ENCODE results near the gene GHSR. TPM values are rescaled to one million over a fixed set of nuclear protein-coding genes. Genes with fewer than 3 reads are reported as not detected.
"Not testable (repeated sequence)": the region's sequence is repeated elsewhere in the genome, so short reads cannot be mapped to it uniquely, and the experiment has no call there.

GHSR gene, protein sequence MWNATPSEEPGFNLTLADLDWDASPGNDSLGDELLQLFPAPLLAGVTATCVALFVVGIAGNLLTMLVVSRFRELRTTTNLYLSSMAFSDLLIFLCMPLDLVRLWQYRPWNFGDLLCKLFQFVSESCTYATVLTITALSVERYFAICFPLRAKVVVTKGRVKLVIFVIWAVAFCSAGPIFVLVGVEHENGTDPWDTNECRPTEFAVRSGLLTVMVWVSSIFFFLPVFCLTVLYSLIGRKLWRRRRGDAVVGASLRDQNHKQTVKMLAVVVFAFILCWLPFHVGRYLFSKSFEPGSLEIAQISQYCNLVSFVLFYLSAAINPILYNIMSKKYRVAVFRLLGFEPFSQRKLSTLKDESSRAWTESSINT
- not detected in 2 replicates for total RNA-seq

DNA sequence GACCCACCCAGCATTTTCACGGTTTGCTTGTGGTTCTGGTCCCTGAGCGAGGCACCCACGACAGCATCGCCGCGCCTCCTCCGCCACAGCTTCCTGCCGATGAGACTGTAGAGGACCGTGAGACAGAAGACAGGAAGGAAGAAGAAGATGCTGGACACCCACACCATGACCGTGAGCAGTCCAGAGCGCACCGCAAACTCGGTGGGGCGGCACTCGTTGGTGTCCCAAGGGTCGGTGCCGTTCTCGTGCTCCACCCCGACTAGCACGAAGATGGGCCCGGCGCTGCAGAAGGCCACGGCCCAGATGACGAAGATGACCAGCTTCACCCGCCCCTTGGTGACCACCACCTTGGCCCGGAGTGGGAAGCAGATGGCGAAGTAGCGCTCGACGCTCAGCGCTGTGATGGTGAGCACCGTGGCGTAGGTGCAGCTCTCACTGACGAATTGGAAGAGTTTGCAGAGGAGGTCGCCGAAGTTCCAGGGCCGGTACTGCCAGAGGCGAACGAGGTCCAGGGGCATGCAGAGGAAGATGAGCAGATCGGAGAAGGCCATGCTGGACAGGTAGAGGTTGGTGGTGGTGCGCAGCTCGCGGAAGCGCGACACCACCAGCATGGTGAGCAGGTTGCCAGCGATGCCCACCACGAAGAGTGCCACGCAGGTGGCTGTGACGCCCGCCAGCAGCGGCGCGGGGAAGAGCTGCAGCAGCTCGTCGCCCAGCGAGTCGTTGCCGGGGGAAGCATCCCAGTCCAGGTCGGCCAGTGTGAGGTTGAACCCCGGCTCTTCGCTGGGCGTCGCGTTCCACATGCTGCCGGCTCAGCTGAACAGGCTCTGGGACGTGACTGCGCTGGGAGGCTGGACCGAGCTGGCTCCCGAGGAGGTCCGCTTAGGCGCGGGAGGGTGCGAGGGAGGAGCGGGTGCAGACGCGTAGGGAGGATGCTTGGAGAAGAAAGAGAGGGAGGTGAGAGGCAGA, at the start of gene GHSR:
Gene GHSR, minus strand, starts transcription at position 846 of the 969 bp plus-strand sequence. Its CDS starts 43 bp downstream, at position 803.
- Histone ChIP-seq H3K4me3 (ENCODE audit: insufficient read depth, low read length) (no peak within 1 kb of the TSS), H3K27me3 (ENCODE audit: insufficient read depth, low read length) (peaks cover 71% of the 10 kb centered on the region), H3K9me3 (ENCODE audit: low read depth, low read length) (no peaks in the 10 kb centered on the region), H2AFZ (ENCODE audit: low read length) (no peak within 1 kb of the TSS), H3K27ac (ENCODE audit: low read depth, low read length) (no peak within 1 kb of the TSS), H3K36me3 (ENCODE audit: insufficient read depth, low read length) (no peaks in the 10 kb centered on the region), H4K20me1 (ENCODE audit: insufficient read depth, low read length) (no peaks in the 10 kb centered on the region), H3K4me1 (ENCODE audit: insufficient read depth, low read length) (no peaks in the 10 kb centered on the region), H3K4me2 (ENCODE audit: insufficient read depth, low read length) (no peak within 1 kb of the TSS), H3K79me2 (ENCODE audit: insufficient read depth, low read length) (no peaks in the 10 kb centered on the region)
- DNase-seq (ENCODE audit: insufficient read length, low spot score, missing footprints), result peak; percentile 31
- TF ChIP-seq, protein P1, sequence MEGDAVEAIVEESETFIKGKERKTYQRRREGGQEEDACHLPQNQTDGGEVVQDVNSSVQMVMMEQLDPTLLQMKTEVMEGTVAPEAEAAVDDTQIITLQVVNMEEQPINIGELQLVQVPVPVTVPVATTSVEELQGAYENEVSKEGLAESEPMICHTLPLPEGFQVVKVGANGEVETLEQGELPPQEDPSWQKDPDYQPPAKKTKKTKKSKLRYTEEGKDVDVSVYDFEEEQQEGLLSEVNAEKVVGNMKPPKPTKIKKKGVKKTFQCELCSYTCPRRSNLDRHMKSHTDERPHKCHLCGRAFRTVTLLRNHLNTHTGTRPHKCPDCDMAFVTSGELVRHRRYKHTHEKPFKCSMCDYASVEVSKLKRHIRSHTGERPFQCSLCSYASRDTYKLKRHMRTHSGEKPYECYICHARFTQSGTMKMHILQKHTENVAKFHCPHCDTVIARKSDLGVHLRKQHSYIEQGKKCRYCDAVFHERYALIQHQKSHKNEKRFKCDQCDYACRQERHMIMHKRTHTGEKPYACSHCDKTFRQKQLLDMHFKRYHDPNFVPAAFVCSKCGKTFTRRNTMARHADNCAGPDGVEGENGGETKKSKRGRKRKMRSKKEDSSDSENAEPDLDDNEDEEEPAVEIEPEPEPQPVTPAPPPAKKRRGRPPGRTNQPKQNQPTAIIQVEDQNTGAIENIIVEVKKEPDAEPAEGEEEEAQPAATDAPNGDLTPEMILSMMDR (IDR thresholded peaks at IDR 0.05; ENCODE audit: extremely low read depth, low read depth, low read length), result no peak

DNA sequence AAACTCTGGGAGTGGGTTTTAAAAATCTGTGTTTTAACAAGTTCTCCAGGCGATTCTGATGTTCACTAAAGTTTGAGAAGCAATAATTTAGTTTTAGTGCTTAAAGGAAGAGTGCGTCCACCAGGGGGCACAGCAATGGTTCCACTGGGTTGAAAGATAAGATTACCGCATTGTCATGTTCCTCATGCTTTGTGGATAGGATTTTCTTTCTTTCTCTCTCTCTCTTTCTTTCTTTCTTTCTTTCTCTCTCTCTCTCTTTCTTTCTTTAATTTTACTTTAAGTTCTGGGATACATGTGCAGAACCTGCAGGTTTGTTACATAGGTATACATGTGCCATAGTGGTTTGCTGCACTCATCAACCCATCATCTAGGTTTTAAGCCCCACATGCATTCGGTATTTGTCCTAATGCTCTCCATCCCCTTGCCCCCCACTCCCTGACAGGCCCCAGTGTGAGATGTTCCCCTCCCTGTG, 42.0 kb upstream of the GHSR start:
- peak overlapping the region; percentile 70 for H2AFZ ChIP-seq (ENCODE audit: low read length)
- peaks cover 12% of the 10 kb centered on the region for H3K27me3 ChIP-seq (ENCODE audit: insufficient read depth, low read length)
- H3K79me2 ChIP-seq (ENCODE audit: insufficient read depth, low read length); H3K36me3 ChIP-seq (ENCODE audit: insufficient read depth, low read length); H3K4me2 ChIP-seq (ENCODE audit: insufficient read depth, low read length); H3K4me3 ChIP-seq (ENCODE audit: insufficient read depth, low read length); H3K9me3 ChIP-seq (ENCODE audit: low read depth, low read length); H3K27ac ChIP-seq (ENCODE audit: low read depth, low read length); H4K20me1 ChIP-seq (ENCODE audit: insufficient read depth, low read length); H3K4me1 ChIP-seq (ENCODE audit: insufficient read depth, low read length); DNase-seq (ENCODE audit: insufficient read length, low spot score, missing footprints): not testable (repeated sequence)
- TF ChIP-seq, protein P1 (IDR thresholded peaks at IDR 0.05; ENCODE audit: extremely low read depth, low read depth, low read length), result peak; percentile 71

DNA sequence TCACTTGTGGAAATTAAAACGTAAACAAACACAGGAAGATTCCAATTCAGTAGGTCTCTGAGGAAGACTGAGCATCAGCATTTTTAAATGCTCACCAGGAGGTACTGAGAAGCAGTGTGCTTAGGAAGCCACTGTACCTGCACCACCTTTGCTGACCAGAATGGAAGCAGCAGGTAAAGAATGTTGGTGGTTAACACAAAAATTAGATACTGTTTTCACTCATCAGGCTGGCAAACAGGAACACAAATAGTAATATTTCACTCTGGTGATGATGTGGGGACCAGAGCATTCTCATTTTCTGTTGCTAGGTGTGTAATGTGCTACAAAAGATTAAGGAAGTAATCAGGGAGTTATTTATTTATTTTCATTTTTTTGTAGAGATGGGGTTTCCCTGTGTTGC, 29.9 kb upstream of the GHSR start:
- H3K4me2 ChIP-seq (ENCODE audit: insufficient read depth, low read length), result no peak overlapping the region
- H2AFZ ChIP-seq (ENCODE audit: low read length), result no peak overlapping the region
- H3K27ac ChIP-seq (ENCODE audit: low read depth, low read length), result no peak overlapping the region
- H3K36me3 ChIP-seq (ENCODE audit: insufficient read depth, low read length), result no peaks in the 10 kb centered on the region
- H3K9me3 ChIP-seq (ENCODE audit: low read depth, low read length), result no peaks in the 10 kb centered on the region
- TF ChIP-seq, protein P1 (IDR thresholded peaks at IDR 0.05; ENCODE audit: extremely low read depth, low read depth, low read length), result no peak
- DNase-seq (ENCODE audit: insufficient read length, low spot score, missing footprints), result no peak
- H3K4me3 ChIP-seq (ENCODE audit: insufficient read depth, low read length), result no peak overlapping the region
- H3K27me3 ChIP-seq (ENCODE audit: insufficient read depth, low read length), result no peaks in the 10 kb centered on the region
- H3K79me2 ChIP-seq (ENCODE audit: insufficient read depth, low read length), result no peaks in the 10 kb centered on the region
- H4K20me1 ChIP-seq (ENCODE audit: insufficient read depth, low read length), result no peaks in the 10 kb centered on the region
- peaks cover 2% of the 10 kb centered on the region for H3K4me1 ChIP-seq (ENCODE audit: insufficient read depth, low read length)
